ENCODE results near the gene TBC1D9.

DNA sequence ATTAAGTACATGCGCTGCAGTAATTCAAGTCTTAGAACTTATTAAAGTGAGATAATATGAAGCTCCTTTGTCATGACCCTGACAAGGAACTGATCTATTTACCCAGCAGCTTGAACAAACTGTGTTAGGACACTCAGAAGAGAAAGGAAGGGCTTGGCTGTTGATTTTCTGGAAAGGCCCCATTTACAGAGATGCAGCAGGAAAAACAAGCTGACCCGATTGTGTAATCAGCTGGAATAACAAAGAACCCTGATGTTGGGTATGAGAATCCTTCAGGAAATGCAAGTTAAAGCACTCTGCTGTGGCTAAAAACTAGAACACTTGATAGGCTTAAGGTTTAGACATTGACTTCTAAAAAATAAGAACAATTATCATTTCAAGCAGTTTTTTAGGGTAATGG lies 64.8 kb downstream of the TBC1D9 start:
- TF ChIP-seq POLR2AphosphoS5 (IDR thresholded peaks at IDR 0.05; ENCODE audit: low read depth, low read length) (no peak), TAF1 (IDR thresholded peaks at IDR 0.05; ENCODE audit: borderline replicate concordance, low read depth, low read length) (no peak), POLR2A (IDR thresholded peaks at IDR 0.05; ENCODE audit: low read depth, low read length) (no peak)
